MM.1S (cell line): ENCODE measurements around the gene LRRC23.
"Not testable (repeated sequence)": the region's sequence is repeated elsewhere in the genome, so short reads cannot be mapped to it uniquely, and the experiment has no call there.

ENCODE experiments used
- DNase-seq: peaks from one replicate; pipeline ENCODE4 v3.0.0-alpha.2; 2015
- H2AFZ ChIP-seq: fragments of 300-600 bp; sonication (generic); 2 replicates; pipeline ENCODE4 v1.6.0; 2016; ENCODE audit warnings: antibody characterized with exemption, low read length
- H3F3A ChIP-seq: fragments of 300-600 bp; sonication (generic); 2 replicates; pipeline ENCODE4 v1.6.1; 2016; ENCODE audit warnings: mild to moderate bottlenecking, antibody characterized with exemption, low read length, moderate library complexity, mixed read lengths; ENCODE audit not compliant: insufficient read depth
- H3K27ac ChIP-seq: fragments of 300-600 bp; sonication (generic); 2 replicates; pipeline ENCODE4 v1.5.1; 2016; ENCODE audit warnings: mild to moderate bottlenecking, low read length
- H3K27me3 ChIP-seq: fragments of 300-600 bp; sonication (generic); replicated peaks from 2 replicates; pipeline ENCODE4 v1.6.0; 2016; ENCODE audit warnings: low read length; ENCODE audit not compliant: insufficient read depth
- H3K36me3 ChIP-seq: fragments of 300-600 bp; sonication (generic); replicated peaks from 2 replicates; pipeline ENCODE4 v1.6.1; 2016; ENCODE audit warnings: mild to moderate bottlenecking, low read length, mixed read lengths; ENCODE audit not compliant: insufficient read depth
- H3K4me1 ChIP-seq: fragments of 300-600 bp; sonication (generic); 2 replicates; pipeline ENCODE4 v1.6.1; 2016; ENCODE audit warnings: low read length, mixed read lengths
- H3K4me2 ChIP-seq: fragments of 300-600 bp; sonication (generic); 2 replicates; pipeline ENCODE4 v1.6.0; 2016; ENCODE audit warnings: low read depth, low read length
- H3K4me3 ChIP-seq: fragments of 300-600 bp; sonication (generic); 2 replicates; pipeline ENCODE4 v1.5.1; 2016; ENCODE audit warnings: low read length, mixed read lengths
- H3K79me2 ChIP-seq: fragments of 300-600 bp; sonication (generic); 2 replicates; pipeline ENCODE4 v1.6.1; 2016; ENCODE audit warnings: mixed run types, low read length, mixed read lengths
- H3K9ac ChIP-seq: fragments of 300-600 bp; sonication (generic); 2 replicates; pipeline ENCODE4 v1.6.1; 2016; ENCODE audit warnings: low read length, mixed read lengths
- H3K9me2 ChIP-seq: fragments of 300-600 bp; sonication (generic); replicated peaks from 2 replicates; pipeline ENCODE4 v1.6.1; 2016; ENCODE audit warnings: mild to moderate bottlenecking, low read length, mixed read lengths; ENCODE audit not compliant: insufficient read depth
- H3K9me3 ChIP-seq: fragments of 300-600 bp; sonication (generic); replicated peaks from 2 replicates; pipeline ENCODE4 v1.6.1; 2016; ENCODE audit warnings: mild to moderate bottlenecking, low read length, mixed read lengths; ENCODE audit not compliant: insufficient read depth
- H4K20me1 ChIP-seq: fragments of 300-600 bp; sonication (generic); 2 replicates; pipeline ENCODE4 v1.6.1; 2016; ENCODE audit warnings: mild to moderate bottlenecking, low read length, moderate library complexity, mixed read lengths; ENCODE audit not compliant: insufficient read depth
- CTCF ChIP-seq: fragments of 300-600 bp; sonication (generic); IDR thresholded peaks from 2 replicates; pipeline ENCODE4 v1.5.1; 2016; ENCODE audit warnings: antibody characterized with exemption, low read length, mixed read lengths
- EZH2 ChIP-seq: fragments of 300-600 bp; sonication (generic); optimal IDR thresholded peaks from 2 replicates; pipeline ENCODE3; 2017; ENCODE audit warnings: low read depth, mild to moderate bottlenecking, antibody characterized with exemption, low read length, mixed read lengths
- EZH2phosphoT487 ChIP-seq: fragments of 300-600 bp; sonication (generic); IDR thresholded peaks from 2 replicates; pipeline ENCODE4 v1.6.1; 2018; ENCODE audit warnings: antibody characterized with exemption, low read length

The LRRC23 gene

GRCh38 chr12:6879824-6880223 is 24.8 kb upstream of the LRRC23 start:
- not testable (repeated sequence) for H3K27ac ChIP-seq, H3K36me3 ChIP-seq, H3K9me2 ChIP-seq, H3F3A ChIP-seq, H3K79me2 ChIP-seq, H3K9me3 ChIP-seq, H3K27me3 ChIP-seq, H3K4me3 ChIP-seq, H3K9ac ChIP-seq, H3K4me2 ChIP-seq, H2AFZ ChIP-seq, H3K4me1 ChIP-seq, H4K20me1 ChIP-seq, DNase-seq

GRCh38 chr12:6883252-6883651 is 21.4 kb upstream of the LRRC23 start:
- H3K9ac ChIP-seq = no peak overlapping the region
- no peak overlapping the region for H2AFZ ChIP-seq
- no peak overlapping the region for H3K4me3 ChIP-seq
- H3K9me2 ChIP-seq = no peaks in the 10 kb centered on the region
- no peaks in the 10 kb centered on the region for H3K9me3 ChIP-seq
- no peaks in the 10 kb centered on the region for H3K27me3 ChIP-seq
- H3K36me3 ChIP-seq = no peaks in the 10 kb centered on the region
- H3K4me2 ChIP-seq = no peak overlapping the region
- no peaks in the 10 kb centered on the region for H4K20me1 ChIP-seq
- no peaks in the 10 kb centered on the region for H3F3A ChIP-seq
- H3K27ac ChIP-seq = no peak overlapping the region
- TF ChIP-seq CTCF (no peak), EZH2phosphoT487 (no peak), EZH2 (no peak)
- H3K4me1 ChIP-seq = no peaks in the 10 kb centered on the region
- no peaks in the 10 kb centered on the region for H3K79me2 ChIP-seq
- no peak for DNase-seq

- H3K9me3 ChIP-seq = no peaks in the 10 kb centered on the region
- no peaks in the 10 kb centered on the region for H3K27me3 ChIP-seq
- no peak overlapping the region for H3K4me2 ChIP-seq
- no peaks in the 10 kb centered on the region for H3K79me2 ChIP-seq
- H3K36me3 ChIP-seq = no peaks in the 10 kb centered on the region
- DNase-seq = no peak
- no peaks in the 10 kb centered on the region for H3K4me1 ChIP-seq
- H3K4me3 ChIP-seq = no peak overlapping the region
- H3K27ac ChIP-seq = no peak overlapping the region
- H3K9me2 ChIP-seq = no peaks in the 10 kb centered on the region
- no peak overlapping the region for H3K9ac ChIP-seq
- H3F3A ChIP-seq = no peaks in the 10 kb centered on the region
- no peak for TF ChIP-seq EZH2phosphoT487
- TF ChIP-seq CTCF = no peak
- TF ChIP-seq EZH2 = no peak
- no peaks in the 10 kb centered on the region for H4K20me1 ChIP-seq
- H2AFZ ChIP-seq = no peak overlapping the region
Observed at GRCh38 chr12:6883683-6884082, 20.9 kb upstream of the LRRC23 start.

- no peak overlapping the region for H3K27ac ChIP-seq
- TF ChIP-seq CTCF = no peak
- no peak for TF ChIP-seq EZH2phosphoT487
- no peak for TF ChIP-seq EZH2
- H3K9me3 ChIP-seq = no peaks in the 10 kb centered on the region
- H3K4me3 ChIP-seq = no peak overlapping the region
- no peaks in the 10 kb centered on the region for H3K36me3 ChIP-seq
- no peaks in the 10 kb centered on the region for H4K20me1 ChIP-seq
- H3K4me2 ChIP-seq = no peak overlapping the region
- no peaks in the 10 kb centered on the region for H3K9me2 ChIP-seq
- H3F3A ChIP-seq = no peaks in the 10 kb centered on the region
- no peak for DNase-seq
- no peak overlapping the region for H2AFZ ChIP-seq
- no peak overlapping the region for H3K9ac ChIP-seq
- H3K79me2 ChIP-seq = no peaks in the 10 kb centered on the region
- no peaks in the 10 kb centered on the region for H3K27me3 ChIP-seq
- H3K4me1 ChIP-seq = no peaks in the 10 kb centered on the region
Observed at GRCh38 chr12:6884539-6884938, 20.1 kb upstream of the LRRC23 start.

- H3K9ac ChIP-seq, H3F3A ChIP-seq, H2AFZ ChIP-seq, H3K9me2 ChIP-seq, H4K20me1 ChIP-seq, H3K4me3 ChIP-seq, H3K4me1 ChIP-seq, H3K9me3 ChIP-seq, DNase-seq, H3K36me3 ChIP-seq, H3K79me2 ChIP-seq, H3K27me3 ChIP-seq, H3K4me2 ChIP-seq, H3K27ac ChIP-seq: not testable (repeated sequence)
Observed at GRCh38 chr12:6886206-6886999, 18.2 kb upstream of the LRRC23 start.
